A673 (cell line): Measurements from ENCODE around the gene TMEM43.

Experiments
- EZH2 ChIP-seq: fragments of 200-600 bp; sonication (generic); IDR thresholded peaks from 2 replicates; pipeline ENCODE4 v1.6.1; 2017; ENCODE audit warnings: borderline replicate concordance, low read depth, mild to moderate bottlenecking, mixed read lengths, antibody characterized with exemption, low read length; ENCODE audit not compliant: poor library complexity, severe bottlenecking
- TF ChIP-seq, protein P1 (sequence below): fragments of 300-800, 200-600 bp; sonication (generic); conservative IDR thresholded peaks from 2 replicates; pipeline ENCODE4 v1.5.1; 2017; ENCODE audit warnings: low read depth, mild to moderate bottlenecking, antibody characterized with exemption, low read length, moderate library complexity, mixed read lengths

DNA sequence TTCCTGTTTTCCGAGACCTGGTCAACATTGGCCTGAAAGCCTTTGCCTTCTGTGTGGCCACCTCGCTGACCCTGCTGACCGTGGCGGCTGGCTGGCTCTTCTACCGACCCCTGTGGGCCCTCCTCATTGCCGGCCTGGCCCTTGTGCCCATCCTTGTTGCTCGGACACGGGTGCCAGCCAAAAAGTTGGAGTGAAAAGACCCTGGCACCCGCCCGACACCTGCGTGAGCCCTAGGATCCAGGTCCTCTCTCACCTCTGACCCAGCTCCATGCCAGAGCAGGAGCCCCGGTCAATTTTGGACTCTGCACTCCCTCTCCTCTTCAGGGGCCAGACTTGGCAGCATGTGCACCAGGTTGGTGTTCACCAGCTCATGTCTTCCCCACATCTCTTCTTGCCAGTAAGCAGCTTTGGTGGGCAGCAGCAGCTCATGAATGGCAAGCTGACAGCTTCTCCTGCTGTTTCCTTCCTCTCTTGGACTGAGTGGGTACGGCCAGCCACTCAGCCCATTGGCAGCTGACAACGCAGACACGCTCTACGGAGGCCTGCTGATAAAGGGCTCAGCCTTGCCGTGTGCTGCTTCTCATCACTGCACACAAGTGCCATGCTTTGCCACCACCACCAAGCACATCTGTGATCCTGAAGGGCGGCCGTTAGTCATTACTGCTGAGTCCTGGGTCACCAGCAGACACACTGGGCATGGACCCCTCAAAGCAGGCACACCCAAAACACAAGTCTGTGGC is 16.9 kb downstream of the TMEM43 start:
- TF ChIP-seq, protein P1, sequence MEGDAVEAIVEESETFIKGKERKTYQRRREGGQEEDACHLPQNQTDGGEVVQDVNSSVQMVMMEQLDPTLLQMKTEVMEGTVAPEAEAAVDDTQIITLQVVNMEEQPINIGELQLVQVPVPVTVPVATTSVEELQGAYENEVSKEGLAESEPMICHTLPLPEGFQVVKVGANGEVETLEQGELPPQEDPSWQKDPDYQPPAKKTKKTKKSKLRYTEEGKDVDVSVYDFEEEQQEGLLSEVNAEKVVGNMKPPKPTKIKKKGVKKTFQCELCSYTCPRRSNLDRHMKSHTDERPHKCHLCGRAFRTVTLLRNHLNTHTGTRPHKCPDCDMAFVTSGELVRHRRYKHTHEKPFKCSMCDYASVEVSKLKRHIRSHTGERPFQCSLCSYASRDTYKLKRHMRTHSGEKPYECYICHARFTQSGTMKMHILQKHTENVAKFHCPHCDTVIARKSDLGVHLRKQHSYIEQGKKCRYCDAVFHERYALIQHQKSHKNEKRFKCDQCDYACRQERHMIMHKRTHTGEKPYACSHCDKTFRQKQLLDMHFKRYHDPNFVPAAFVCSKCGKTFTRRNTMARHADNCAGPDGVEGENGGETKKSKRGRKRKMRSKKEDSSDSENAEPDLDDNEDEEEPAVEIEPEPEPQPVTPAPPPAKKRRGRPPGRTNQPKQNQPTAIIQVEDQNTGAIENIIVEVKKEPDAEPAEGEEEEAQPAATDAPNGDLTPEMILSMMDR = no peak
- no peak for TF ChIP-seq EZH2
